ENCODE measurements around the gene PRAC1. TPM values are rescaled to one million over a fixed set of nuclear protein-coding genes. Genes with fewer than 3 reads are reported as not detected.
A peak's percentile ranks its signal among the peaks of the same experiment; 100 is the strongest.

PRAC1 gene
- total RNA-seq, 1 experiment from 2014 or later = not detected

DNA sequence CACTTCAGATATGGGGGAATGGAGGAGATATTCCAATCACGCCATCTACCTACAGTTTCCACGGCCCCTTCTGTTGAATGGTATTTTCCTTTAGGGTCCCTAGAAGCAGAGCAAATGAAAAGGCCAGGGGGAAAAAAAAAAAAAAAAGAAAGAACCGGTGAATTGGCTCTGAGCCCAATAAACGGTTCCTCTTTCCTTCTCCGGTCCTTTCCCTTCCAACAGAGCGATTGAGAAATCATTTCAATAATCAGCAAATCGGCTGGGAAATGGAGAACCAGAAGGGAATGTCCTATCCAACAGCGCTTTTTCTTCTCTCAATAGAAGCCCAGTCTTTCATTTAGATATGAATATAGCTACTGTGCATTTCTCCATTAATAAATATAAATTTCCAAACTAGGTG, 33.0 kb upstream of the PRAC1 start:
- H3K27me3 ChIP-seq (replicated peaks; ENCODE audit: control insufficient read depth, insufficient read depth, low read length) = no peaks in the 10 kb centered on the region
- H3K9me3 ChIP-seq = no peaks in the 10 kb centered on the region
- no TSS peak for BruUV-seq (replicated peaks)
- DNase-seq = no peak
- POLR2A ChIA-PET = no interaction called here
- TF ChIP-seq CTCF (IDR thresholded peaks at IDR 0.05; ENCODE audit: insufficient read depth in 1 of 2, low read depth in 1 of 2, low read length in 1 of 2, severe bottlenecking in 1 of 2, unreplicated experiment in 1 of 2) = no peak
- Mint-ChIP-seq H3K27me3 (ENCODE audit: insufficient read depth, unreplicated experiment) (no peaks in the 10 kb centered on the region), H3K27ac (ENCODE audit: unreplicated experiment) (no peak overlapping the region), H3K9me3 (ENCODE audit: unreplicated experiment) (no peaks in the 10 kb centered on the region), H3K36me3 (ENCODE audit: insufficient read depth, unreplicated experiment) (no peaks in the 10 kb centered on the region), H3K4me1 (ENCODE audit: low read depth, unreplicated experiment) (peaks cover 21% of the 10 kb centered on the region), H3K4me3 (ENCODE audit: unreplicated experiment) (peak overlapping the region; percentile 23)
- H3K4me3 ChIP-seq (ENCODE audit: low read depth, low read length) = no peak overlapping the region
- no peaks in the 10 kb centered on the region for H3K36me3 ChIP-seq (ENCODE audit: control insufficient read depth, insufficient read depth, low read length)
- CTCF ChIA-PET = interaction anchor here (0.6 to 1.5 kb wide), 4 partner anchors 17 to 151 kb away, joined by 3 to 7 read pairs (median 4); partner anchors contain the start of gene HOXB13
- intact Hi-C loops (cut with micrococcal nuclease; ENCODE audit: unreplicated experiment) = no loop called here
- peaks cover 9% of the 10 kb centered on the region for H3K4me1 ChIP-seq

DNA sequence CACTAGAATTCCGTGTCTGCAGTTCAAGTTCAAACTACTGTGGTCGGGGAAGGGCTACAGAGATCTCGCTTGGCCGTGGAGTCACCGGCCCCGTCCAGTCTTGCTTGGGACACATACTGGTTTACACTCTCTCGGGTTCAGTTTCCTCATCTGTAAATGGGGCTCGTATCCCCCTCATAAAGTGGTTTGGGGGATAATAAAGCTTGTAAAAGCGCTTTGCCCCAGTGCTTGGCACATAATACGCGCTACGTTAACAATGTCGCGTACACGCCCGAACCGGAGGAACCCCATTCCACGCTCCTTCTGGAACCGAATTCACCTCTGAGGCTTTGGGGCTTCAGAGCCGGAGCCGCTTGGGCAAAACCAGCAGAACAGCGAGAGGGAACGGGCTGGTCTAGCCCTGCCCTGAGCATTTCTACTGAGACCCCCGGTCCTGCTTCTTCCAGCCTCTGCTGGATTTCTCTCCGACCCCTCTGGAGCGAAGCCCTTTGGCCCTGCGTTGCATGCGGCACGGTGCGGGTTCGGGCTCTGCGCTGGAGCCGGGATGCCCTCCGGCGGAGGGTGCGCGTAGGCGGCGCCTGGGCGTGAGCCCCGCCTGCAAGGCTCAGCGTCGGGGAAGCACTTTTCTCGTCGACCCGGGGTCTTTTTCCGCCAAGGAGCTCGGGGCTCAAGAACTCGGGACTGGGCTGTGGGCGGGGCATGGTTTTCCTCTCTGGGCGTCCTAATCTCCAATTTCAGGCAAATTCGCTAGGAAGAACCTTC, 32.4 kb upstream of the PRAC1 start:
- H3K9me3 Mint-ChIP-seq (ENCODE audit: unreplicated experiment) = no peaks in the 10 kb centered on the region
- no peaks in the 10 kb centered on the region for H3K36me3 Mint-ChIP-seq (ENCODE audit: insufficient read depth, unreplicated experiment)
- Histone ChIP-seq H3K36me3 (ENCODE audit: control insufficient read depth, insufficient read depth, low read length) (no peaks in the 10 kb centered on the region), H3K9me3 (no peaks in the 10 kb centered on the region), H3K4me1 (peaks cover 9% of the 10 kb centered on the region), H3K4me3 (ENCODE audit: low read depth, low read length) (peak overlapping the region; percentile 6; the same call in 1 of the 2 replicates), H3K27me3 (replicated peaks; ENCODE audit: control insufficient read depth, insufficient read depth, low read length) (no peaks in the 10 kb centered on the region; the same call in 1 of the 2 replicates)
- no TSS peak for BruUV-seq (replicated peaks)
- H3K27ac Mint-ChIP-seq (ENCODE audit: unreplicated experiment) = no peak overlapping the region
- no peaks in the 10 kb centered on the region for H3K27me3 Mint-ChIP-seq (ENCODE audit: insufficient read depth, unreplicated experiment)
- H3K4me1 Mint-ChIP-seq (ENCODE audit: low read depth, unreplicated experiment) = peaks cover 19% of the 10 kb centered on the region
- peak overlapping the region; percentile 23 for H3K4me3 Mint-ChIP-seq (ENCODE audit: unreplicated experiment)
- ChIA-PET POLR2A (no interaction called here), CTCF (interaction anchor here (0.5 to 1.5 kb wide), 5 partner anchors 16 to 128 kb away, joined by 3 to 7 read pairs (median 4); partner anchors contain the start of gene HOXB13)
- peak in 1 of 2 experiments; percentile 4 for TF ChIP-seq CTCF (IDR thresholded peaks at IDR 0.05; ENCODE audit: insufficient read depth in 1 of 2, low read depth in 1 of 2, low read length in 1 of 2, severe bottlenecking in 1 of 2, unreplicated experiment in 1 of 2)
- DNase-seq = no peak
- intact Hi-C loops (cut with micrococcal nuclease; ENCODE audit: unreplicated experiment) = no loop called here

DNA sequence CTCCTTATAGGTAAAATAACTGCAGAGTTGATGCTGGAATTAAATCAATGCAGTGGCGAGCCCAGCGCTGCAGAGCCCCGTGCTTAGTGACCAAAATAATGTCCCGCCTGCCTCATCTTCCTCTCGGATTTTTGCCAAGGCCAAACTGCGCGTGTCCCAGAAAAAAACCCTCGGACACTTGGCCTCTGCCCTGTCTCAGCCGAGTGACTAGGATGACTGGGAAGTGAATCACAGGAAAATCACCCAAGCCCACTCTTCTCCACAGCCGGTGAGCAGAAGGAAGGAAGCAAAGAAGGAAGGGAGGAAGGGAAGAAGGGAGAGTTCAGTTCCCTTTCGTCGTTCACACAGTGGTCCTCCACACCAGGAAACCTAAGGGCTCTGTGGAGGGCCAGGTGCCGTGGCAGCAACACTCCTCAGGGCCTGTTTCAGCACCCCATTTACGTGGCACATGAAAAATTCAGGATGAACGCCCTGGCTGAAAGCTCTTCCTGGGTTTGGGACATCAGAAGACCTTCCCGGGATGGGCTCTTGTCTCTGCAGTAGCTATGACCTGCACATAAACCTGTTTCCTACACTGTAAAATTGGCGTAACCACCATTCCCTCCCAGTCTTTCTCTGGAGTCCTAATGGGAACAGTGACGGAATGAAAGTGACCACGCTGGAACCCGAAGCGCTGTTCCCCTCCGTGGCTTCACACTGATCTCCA, 31.6 kb upstream of the PRAC1 start:
- Histone ChIP-seq H3K9me3 (no peaks in the 10 kb centered on the region), H3K4me1 (peaks cover 9% of the 10 kb centered on the region), H3K27me3 (replicated peaks; ENCODE audit: control insufficient read depth, insufficient read depth, low read length) (no peaks in the 10 kb centered on the region; the same call in 1 of the 2 replicates), H3K36me3 (ENCODE audit: control insufficient read depth, insufficient read depth, low read length) (no peaks in the 10 kb centered on the region), H3K4me3 (ENCODE audit: low read depth, low read length) (no peak overlapping the region)
- no TSS peak for BruUV-seq (replicated peaks)
- intact Hi-C loops (cut with micrococcal nuclease; ENCODE audit: unreplicated experiment) = no loop called here
- Mint-ChIP-seq H3K9me3 (ENCODE audit: unreplicated experiment) (no peaks in the 10 kb centered on the region), H3K36me3 (ENCODE audit: insufficient read depth, unreplicated experiment) (no peaks in the 10 kb centered on the region), H3K4me1 (ENCODE audit: low read depth, unreplicated experiment) (peaks cover 13% of the 10 kb centered on the region), H3K4me3 (ENCODE audit: unreplicated experiment) (no peak overlapping the region), H3K27me3 (ENCODE audit: insufficient read depth, unreplicated experiment) (peaks cover 6% of the 10 kb centered on the region), H3K27ac (ENCODE audit: unreplicated experiment) (no peak overlapping the region)
- ChIA-PET CTCF (interaction anchor here (0.5 to 1.4 kb wide), 3 partner anchors 30 to 129 kb away, joined by 3 to 5 read pairs (median 4); no protein-coding TSS in a partner anchor), POLR2A (no interaction called here)
- no peak for DNase-seq
- TF ChIP-seq CTCF (IDR thresholded peaks at IDR 0.05; ENCODE audit: insufficient read depth in 1 of 2, low read depth in 1 of 2, low read length in 1 of 2, severe bottlenecking in 1 of 2, unreplicated experiment in 1 of 2) = no peak

Data from Caco-2 (cell line).